Muscle layer of duodenum (tissue), 2 donors: Measurements from ENCODE around the gene SHH.

Experiments used
- H3K27ac ChIP-seq: one replicate; pipeline ENCODE4 v1.7.0; 2013; ENCODE audit warnings: mild to moderate bottlenecking, low read length
- H3K27me3 ChIP-seq: one replicate; pipeline ENCODE4 v1.7.0; 2013; ENCODE audit warnings: low read depth, mild to moderate bottlenecking, control low read depth, low read length
- H3K36me3 ChIP-seq, 2 donors: one replicate each; pipeline ENCODE4 v1.7.0; 2013; ENCODE audit warnings: low read length in 2 of 2, control low read depth in 1 of 2, mild to moderate bottlenecking in 1 of 2; ENCODE audit not compliant: insufficient read depth in 2 of 2, control insufficient read depth in 1 of 2
- H3K4me1 ChIP-seq, 2 donors: one replicate each; pipeline ENCODE4 v1.7.0; 2013; ENCODE audit warnings: low read length in 2 of 2, mild to moderate bottlenecking in 2 of 2, control low read depth in 1 of 2, moderate library complexity in 1 of 2; ENCODE audit not compliant: insufficient read depth in 2 of 2, control insufficient read depth in 1 of 2
- H3K4me3 ChIP-seq, 2 donors: one replicate each; pipeline ENCODE4 v1.7.0; 2013; ENCODE audit warnings: low read length in 2 of 2, low read depth in 1 of 2, mild to moderate bottlenecking in 1 of 2
- H3K9me3 ChIP-seq, 2 donors: one replicate each; pipeline ENCODE4 v1.7.0; 2013; ENCODE audit warnings: low read length in 2 of 2, control low read depth in 1 of 2, mild to moderate bottlenecking in 1 of 2; ENCODE audit not compliant: control insufficient read depth in 1 of 2
- donor health status: healthy.

SHH gene

GRCh38 chr7:155785536-155785935 lies 26.7 kb downstream of the SHH start:
- Histone ChIP-seq H3K27me3 (no peaks in the 10 kb centered on the region), H3K36me3 (peaks cover 11 to 33% of the 10 kb centered on the region in 2 donors), H3K27ac (no peak overlapping the region), H3K9me3 (no peaks in the 10 kb centered on the region), H3K4me3 (no peak overlapping the region), H3K4me1 (peaks cover 0 to 10% of the 10 kb centered on the region in 2 donors)

GRCh38 chr7:155782466-155782865 lies 29.8 kb downstream of the SHH start:
- Histone ChIP-seq H3K36me3 (peaks cover 16 to 50% of the 10 kb centered on the region in 2 donors), H3K4me3 (no peak overlapping the region), H3K9me3 (no peaks in the 10 kb centered on the region), H3K27ac (no peak overlapping the region), H3K27me3 (no peaks in the 10 kb centered on the region), H3K4me1 (peaks cover 0 to 7% of the 10 kb centered on the region in 2 donors)

GRCh38 chr7:155781433-155781832 lies 30.8 kb downstream of the SHH start:
- Histone ChIP-seq H3K36me3 (peaks cover 25 to 60% of the 10 kb centered on the region in 2 donors), H3K4me1 (no peaks in the 10 kb centered on the region), H3K27ac (no peak overlapping the region), H3K9me3 (no peaks in the 10 kb centered on the region), H3K4me3 (no peak overlapping the region), H3K27me3 (no peaks in the 10 kb centered on the region)

- H3K4me1 ChIP-seq: no peaks in the 10 kb centered on the region
- peaks cover 30 to 66% of the 10 kb centered on the region in 2 donors for H3K36me3 ChIP-seq
- H3K27ac ChIP-seq: no peak overlapping the region
- no peaks in the 10 kb centered on the region for H3K27me3 ChIP-seq
- H3K9me3 ChIP-seq: no peaks in the 10 kb centered on the region
- no peak overlapping the region for H3K4me3 ChIP-seq
These were observed 31.4 kb downstream of the SHH start for GRCh38 chr7:155780884-155781283.

GRCh38 chr7:155778349-155778748 lies 33.9 kb downstream of the SHH start:
- Histone ChIP-seq H3K4me1 (no peaks in the 10 kb centered on the region), H3K9me3 (no peaks in the 10 kb centered on the region), H3K27me3 (no peaks in the 10 kb centered on the region), H3K27ac (no peak overlapping the region), H3K4me3 (no peak overlapping the region), H3K36me3 (peaks cover 47 to 74% of the 10 kb centered on the region in 2 donors)

- Histone ChIP-seq H3K36me3 (peaks cover 47 to 66% of the 10 kb centered on the region in 2 donors), H3K27me3 (no peaks in the 10 kb centered on the region), H3K9me3 (no peaks in the 10 kb centered on the region), H3K27ac (no peak overlapping the region), H3K4me1 (no peaks in the 10 kb centered on the region), H3K4me3 (no peak overlapping the region)
These were observed 35.7 kb downstream of the SHH start for GRCh38 chr7:155776606-155777005.

- H3K4me3 ChIP-seq: no peak overlapping the region
- H3K36me3 ChIP-seq: peaks cover 44 to 64% of the 10 kb centered on the region in 2 donors
- H3K27me3 ChIP-seq: no peaks in the 10 kb centered on the region
- no peaks in the 10 kb centered on the region for H3K4me1 ChIP-seq
- H3K27ac ChIP-seq: no peak overlapping the region
- H3K9me3 ChIP-seq: no peaks in the 10 kb centered on the region
These were observed 36.6 kb downstream of the SHH start for GRCh38 chr7:155775691-155776090.

- H3K27ac ChIP-seq: no peak overlapping the region
- peaks cover 42 to 64% of the 10 kb centered on the region in 2 donors for H3K36me3 ChIP-seq
These were observed 37.3 kb downstream of the SHH start for GRCh38 chr7:155774947-155775346.

GRCh38 chr7:155773531-155773930 lies 38.7 kb downstream of the SHH start:
- Histone ChIP-seq H3K9me3 (no peaks in the 10 kb centered on the region), H3K27me3 (no peaks in the 10 kb centered on the region), H3K4me1 (no peaks in the 10 kb centered on the region), H3K36me3 (peaks cover 55 to 71% of the 10 kb centered on the region in 2 donors), H3K4me3 (no peak overlapping the region), H3K27ac (no peak overlapping the region)

More at GRCh38 chr7:155774947-155775346, 37.3 kb downstream of the SHH start:
- Histone ChIP-seq H3K4me3 (no peak overlapping the region), H3K4me1 (no peaks in the 10 kb centered on the region), H3K9me3 (no peaks in the 10 kb centered on the region), H3K27me3 (no peaks in the 10 kb centered on the region)

GRCh38 chr7:155770241-155770640 lies 42.0 kb downstream of the SHH start:
- H3K9me3 ChIP-seq: no peaks in the 10 kb centered on the region
- H3K4me3 ChIP-seq: no peak overlapping the region
- peaks cover 53 to 69% of the 10 kb centered on the region in 2 donors for H3K36me3 ChIP-seq

GRCh38 chr7:155769701-155770100 lies 42.6 kb downstream of the SHH start:
- Histone ChIP-seq H3K27me3 (no peaks in the 10 kb centered on the region), H3K4me1 (no peaks in the 10 kb centered on the region), H3K9me3 (no peaks in the 10 kb centered on the region), H3K4me3 (no peak overlapping the region), H3K36me3 (peaks cover 51 to 67% of the 10 kb centered on the region in 2 donors), H3K27ac (no peak overlapping the region)

More at GRCh38 chr7:155770241-155770640, 42.0 kb downstream of the SHH start:
- Histone ChIP-seq H3K4me1 (no peaks in the 10 kb centered on the region), H3K27ac (no peak overlapping the region), H3K27me3 (no peaks in the 10 kb centered on the region)
